Mesodermal cell (in vitro differentiated cells): ENCODE results near the gene TOMM22.

Source experiments
- H3K27ac ChIP-seq: 2 replicates; pipeline ENCODE4 v1.7.0; 2013; ENCODE audit warnings: mild to moderate bottlenecking, low read depth, low read length, moderate library complexity; ENCODE audit not compliant: severe bottlenecking
- H3K36me3 ChIP-seq: 2 replicates; pipeline ENCODE4 v1.7.1; 2013; ENCODE audit warnings: mild to moderate bottlenecking, low read length, moderate library complexity; ENCODE audit not compliant: control insufficient read depth, insufficient read depth
- H3K4me1 ChIP-seq: one replicate; pipeline ENCODE4 v1.7.1; 2013; ENCODE audit warnings: mild to moderate bottlenecking, low read length; ENCODE audit not compliant: insufficient read depth, control insufficient read depth, poor library complexity, severe bottlenecking
- H3K4me3 ChIP-seq: 2 replicates; pipeline ENCODE4 v1.7.0; 2013; ENCODE audit warnings: low read length, control low read depth, mild to moderate bottlenecking; ENCODE audit not compliant: insufficient read depth, poor library complexity, severe bottlenecking; ENCODE audit errors: extremely low read depth
- H3K9me3 ChIP-seq: 2 replicates; pipeline ENCODE4 v1.7.1; 2013; ENCODE audit warnings: mild to moderate bottlenecking, low read length, moderate library complexity; ENCODE audit not compliant: control insufficient read depth
- WGBS, 2 experiments: methylation state at CpG; one replicate each; pipeline ENCODE4 v1.1.5; 2013; ENCODE audit warnings: missing lambda C conversion rate in 2 of 2; ENCODE audit not compliant: insufficient coverage in 2 of 2; 5-methylcytosine and 5-hydroxymethylcytosine counted together

The TOMM22 gene

DNA sequence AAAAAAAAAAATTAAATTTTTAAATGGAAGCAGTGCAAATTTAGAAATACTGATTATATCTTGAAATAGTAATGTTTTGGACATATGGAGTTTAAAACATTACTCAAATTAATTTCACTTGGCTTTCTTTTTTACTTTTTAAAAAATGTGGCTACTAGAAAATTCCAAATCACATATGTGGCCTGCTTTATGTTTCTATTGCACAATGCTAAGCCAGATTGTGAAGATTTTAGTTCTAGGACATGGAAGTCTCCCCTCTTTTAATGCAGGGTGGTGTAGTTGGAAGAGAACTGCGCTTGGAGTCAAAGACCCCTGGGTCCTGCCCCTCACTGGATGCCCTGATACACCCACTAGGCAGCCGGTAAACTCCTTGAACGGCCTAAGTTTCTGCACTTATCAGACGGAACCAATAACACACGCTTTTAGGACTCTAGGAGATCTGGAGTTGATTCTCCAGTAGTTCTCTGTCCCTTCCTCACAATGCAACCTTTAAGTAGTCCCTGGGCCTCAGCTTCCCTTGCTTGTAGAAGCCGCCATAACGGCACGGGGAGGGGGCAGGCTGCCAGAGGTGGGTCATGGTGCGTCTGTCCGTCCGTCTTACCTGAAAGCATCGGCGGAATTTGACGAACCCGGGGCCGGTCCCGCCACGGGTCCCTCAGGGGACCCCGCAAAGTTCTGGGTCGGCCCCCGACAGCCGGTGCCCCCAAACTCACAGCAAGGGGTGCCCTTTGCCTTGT, 26.1 kb upstream of the TOMM22 start:
- 6 to 7% methylated on average over 14 to 19 of the region's 22 CpGs for WGBS, 2 experiments
- H3K4me3 ChIP-seq, result peak overlapping the region; percentile 87
- no peaks in the 10 kb centered on the region for H3K4me1 ChIP-seq
- H3K9me3 ChIP-seq, result no peaks in the 10 kb centered on the region
- no peaks in the 10 kb centered on the region for H3K36me3 ChIP-seq
- H3K27ac ChIP-seq, result peak overlapping the region; percentile 97

DNA sequence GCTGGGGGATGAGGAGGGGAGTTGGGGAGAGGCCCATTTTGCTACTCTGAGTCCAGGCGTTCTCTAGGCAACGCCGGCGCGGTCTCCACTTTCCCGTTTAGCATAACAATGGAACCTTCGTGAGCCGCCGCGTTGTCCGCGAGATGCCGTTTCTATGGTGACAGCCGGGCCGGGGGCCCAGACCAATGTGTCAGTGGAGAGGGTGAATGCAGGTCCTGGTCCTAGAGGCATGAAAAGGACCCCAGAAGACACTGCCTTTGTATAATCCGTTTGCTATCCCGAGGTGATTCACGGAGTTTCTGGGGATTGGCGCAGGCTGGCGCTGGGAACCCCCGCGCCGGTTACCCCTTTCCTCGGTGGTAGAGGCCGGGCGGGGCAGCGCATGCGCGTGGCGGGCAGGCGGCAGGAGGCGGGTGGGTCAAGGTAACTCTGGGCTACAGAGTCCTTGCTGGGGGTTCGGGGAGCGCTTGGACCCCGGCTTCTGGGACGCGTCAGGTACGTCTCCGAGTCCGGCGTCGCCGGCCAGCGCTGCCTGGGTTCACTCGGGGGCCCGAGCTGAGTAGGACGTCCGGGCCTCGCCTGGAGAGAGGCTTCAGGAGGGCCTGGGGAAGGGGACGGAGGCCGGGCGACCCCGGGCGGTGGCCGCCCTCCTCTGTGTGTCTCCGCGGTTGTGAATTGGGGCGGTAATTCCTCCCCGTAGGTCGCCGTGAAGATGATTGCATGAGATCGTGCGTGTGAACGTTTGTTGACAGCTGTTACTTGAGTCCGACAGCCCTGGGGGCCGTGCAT, 25.3 kb upstream of the TOMM22 start, which contains the start of the genes CBY1 and FAM227A:
TSS of gene CBY1 (plus strand) at position 383 of the 789 bp plus-strand sequence. CDS start 11,417 bp downstream, outside the sequence.
TSS of gene FAM227A (minus strand) at position 137 of the 789 bp plus-strand sequence. CDS start 6,224 bp downstream, outside the sequence.
- H3K4me3 ChIP-seq, result peak within 1 kb of the TSS; percentile 87
- H3K27ac ChIP-seq, result peak within 1 kb of the TSS; percentile 97
- no peaks in the 10 kb centered on the region for H3K4me1 ChIP-seq
- peaks cover 6% of the 10 kb centered on the region for H3K36me3 ChIP-seq
- WGBS, 2 experiments, result 0 to 1% methylated on average over 40 to 47 of the region's 66 CpGs
- H3K9me3 ChIP-seq, result no peaks in the 10 kb centered on the region

DNA sequence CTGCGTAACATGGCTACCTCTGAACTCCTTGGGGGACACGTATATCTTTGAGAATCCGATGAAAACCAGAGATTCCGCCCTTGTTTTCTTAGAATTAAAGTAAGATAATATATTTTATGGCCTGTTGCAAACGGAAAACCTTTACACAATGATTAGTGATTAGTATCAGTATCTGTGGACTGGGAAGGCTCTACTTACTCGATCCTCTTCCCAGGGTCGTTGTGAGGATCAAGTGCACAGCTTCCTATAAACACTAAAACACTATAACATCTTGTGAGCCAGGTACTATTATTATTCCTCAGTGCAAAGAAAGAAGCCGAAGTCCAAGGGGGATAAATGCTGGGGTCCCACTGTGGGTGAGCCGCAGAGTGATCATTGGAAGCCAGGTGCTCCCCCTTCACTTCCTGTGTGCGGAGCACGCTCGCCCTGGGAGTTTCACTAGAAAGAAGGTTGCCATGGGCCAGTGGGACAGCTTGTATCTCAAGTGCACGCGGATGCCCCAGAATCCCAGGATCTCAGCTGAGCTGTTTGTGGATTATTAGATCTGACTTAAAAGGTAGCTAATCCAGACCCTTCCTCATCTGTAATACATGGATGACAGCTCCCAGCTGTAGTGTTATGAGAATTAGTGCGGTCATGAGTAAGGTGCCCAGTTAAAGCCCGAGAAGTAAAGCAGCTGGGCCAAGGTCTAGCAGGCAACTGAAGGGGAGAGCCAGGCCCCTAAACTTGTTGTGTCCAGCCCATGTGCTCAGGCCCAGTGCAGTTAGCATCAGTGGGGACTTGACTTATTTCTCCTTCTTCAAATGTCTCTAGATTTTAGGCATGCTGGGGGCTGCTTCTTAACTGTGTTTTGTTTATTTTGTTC, 24.5 kb upstream of the TOMM22 start:
- H3K4me1 ChIP-seq, result no peaks in the 10 kb centered on the region
- peaks cover 10% of the 10 kb centered on the region for H3K36me3 ChIP-seq
- peak overlapping the region; percentile 87 for H3K4me3 ChIP-seq
- WGBS, 2 experiments, result 22 to 28% methylated on average over 11 to 13 of the region's 16 CpGs
- H3K27ac ChIP-seq, result no peak overlapping the region
- H3K9me3 ChIP-seq, result no peaks in the 10 kb centered on the region

DNA sequence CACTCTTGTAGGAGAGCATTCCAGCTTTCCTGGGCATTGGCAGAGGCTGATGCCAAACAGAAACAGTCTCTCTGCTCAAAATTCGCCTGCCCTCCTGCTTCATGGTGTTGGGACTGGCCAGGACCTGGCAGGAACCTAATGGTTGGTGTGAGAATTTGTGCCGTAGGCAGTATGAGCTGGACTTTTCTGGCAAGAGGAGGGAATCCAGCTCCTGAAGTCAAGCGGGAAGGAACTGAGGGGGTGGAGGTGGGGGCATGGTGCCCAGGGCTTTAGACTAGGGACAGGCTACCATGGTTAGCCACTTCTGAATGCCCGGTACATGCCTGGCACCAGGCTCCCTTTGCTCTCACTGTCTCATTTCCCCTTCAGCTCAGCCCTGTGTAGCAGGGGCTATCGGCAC, 6.9 kb upstream of the TOMM22 start:
- H3K9me3 ChIP-seq, result no peaks in the 10 kb centered on the region
- 94 to 98% methylated on average over 5 of the region's 5 CpGs for WGBS, 2 experiments
- no peaks in the 10 kb centered on the region for H3K4me1 ChIP-seq

DNA sequence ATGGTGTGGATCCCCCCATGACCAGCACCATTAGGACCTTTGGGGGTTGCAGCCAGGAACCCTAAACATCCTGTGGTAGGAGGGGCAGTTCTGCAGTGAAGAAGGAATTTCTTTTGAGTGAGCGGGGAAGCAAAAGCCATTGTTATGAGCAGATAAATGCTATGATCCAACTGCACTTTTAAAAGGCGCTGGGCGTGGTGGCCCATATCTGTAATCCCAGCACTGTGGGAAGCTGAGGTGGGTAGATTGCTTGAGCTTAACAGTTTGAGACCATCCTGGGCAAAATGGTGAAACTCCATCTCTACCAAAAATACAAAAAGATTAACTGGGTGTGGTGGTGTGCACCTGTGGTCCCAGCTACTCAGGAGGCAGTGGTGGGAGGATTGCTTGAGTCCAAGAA, 5.9 kb upstream of the TOMM22 start:
- Histone ChIP-seq H3K4me3 (no peak overlapping the region), H3K36me3 (peaks cover 22% of the 10 kb centered on the region), H3K27ac (no peak overlapping the region), H3K9me3 (no peaks in the 10 kb centered on the region), H3K4me1 (no peaks in the 10 kb centered on the region)
- WGBS, 2 experiments, result 88 to 100% methylated on average over 3 of the region's 3 CpGs

More for the DNA sequence above, 6.9 kb upstream of the TOMM22 start:
- Histone ChIP-seq H3K27ac (no peak overlapping the region), H3K36me3 (peaks cover 25% of the 10 kb centered on the region), H3K4me3 (no peak overlapping the region)

DNA sequence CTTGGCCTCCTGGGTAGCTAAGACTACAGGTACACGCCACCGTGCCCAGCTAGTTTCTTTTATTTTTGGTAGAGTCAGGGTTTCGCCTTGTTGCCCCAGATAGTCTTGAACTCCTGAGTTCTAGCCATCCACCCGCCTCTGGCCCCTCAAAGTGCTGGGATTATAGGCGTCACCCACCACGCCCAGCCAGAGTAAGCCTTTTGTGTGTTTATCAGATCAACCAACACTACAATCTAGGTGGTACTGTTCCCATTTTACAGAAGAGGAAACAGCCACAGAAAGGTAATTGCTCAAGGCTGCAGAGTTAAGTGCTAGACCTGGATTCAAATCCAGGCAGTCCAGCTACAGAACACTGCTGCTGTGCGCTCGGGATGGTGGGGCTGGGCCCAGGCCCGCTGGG, 3.1 kb downstream of the TOMM22 start:
- Histone ChIP-seq H3K27ac (no peak overlapping the region), H3K4me1 (no peaks in the 10 kb centered on the region), H3K4me3 (no peak overlapping the region), H3K9me3 (peaks cover 10% of the 10 kb centered on the region), H3K36me3 (peaks cover 70% of the 10 kb centered on the region)
- 93 to 100% methylated on average over 6 to 8 of the region's 9 CpGs for WGBS, 2 experiments

DNA sequence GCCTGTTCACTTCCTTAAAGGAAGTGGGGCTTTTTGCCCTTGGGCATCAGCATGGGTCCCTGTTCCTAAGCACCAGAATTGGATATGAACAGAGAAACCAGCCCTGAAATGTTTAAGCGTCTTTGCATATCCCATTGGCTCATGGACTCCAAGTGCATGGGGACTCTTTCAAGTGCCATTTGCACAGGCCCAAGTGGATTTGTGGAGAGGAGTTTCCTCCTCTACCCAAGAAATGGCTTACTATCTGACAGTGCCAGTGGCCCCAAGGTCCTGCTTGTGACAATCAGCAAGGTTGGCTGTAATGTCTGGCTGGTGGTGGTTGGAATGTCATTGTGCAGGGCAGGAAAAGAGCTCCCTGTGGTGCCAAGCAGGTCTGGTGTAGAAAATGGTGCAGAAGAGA, 4.0 kb downstream of the TOMM22 start:
- WGBS, 2 experiments, result 100% methylated on average over 1 of the region's 1 CpG; no CpG with 5 or more reads in 1 of the 2 experiments
- H3K36me3 ChIP-seq, result peaks cover 76% of the 10 kb centered on the region
- peaks cover 10% of the 10 kb centered on the region for H3K9me3 ChIP-seq
- H3K4me1 ChIP-seq, result no peaks in the 10 kb centered on the region
- H3K4me3 ChIP-seq, result no peak overlapping the region
- H3K27ac ChIP-seq, result no peak overlapping the region

DNA sequence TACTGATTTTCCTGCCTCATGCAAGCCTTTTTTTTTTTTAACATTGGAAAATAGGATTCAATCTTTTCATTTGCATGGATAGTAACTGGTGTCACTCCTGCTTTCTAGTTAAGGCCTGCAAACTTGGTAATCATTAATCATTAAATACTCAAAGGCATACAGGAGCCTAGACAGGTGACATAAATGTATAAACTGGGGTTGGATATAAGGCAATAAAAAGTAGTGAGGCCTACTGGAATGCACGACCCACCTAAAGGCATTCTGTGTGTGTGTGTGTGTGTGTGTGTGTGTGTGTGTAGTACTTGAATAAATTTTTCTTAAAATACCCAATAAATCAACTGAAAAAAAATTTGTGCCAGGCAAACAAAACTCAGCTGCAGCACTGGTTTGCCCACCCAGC, 7.9 kb downstream of the TOMM22 start:
- Histone ChIP-seq H3K36me3 (peaks cover 80% of the 10 kb centered on the region), H3K9me3 (no peaks in the 10 kb centered on the region), H3K4me3 (no peak overlapping the region), H3K4me1 (no peaks in the 10 kb centered on the region), H3K27ac (no peak overlapping the region)
- no CpG with 5 or more reads among the region's 1 CpG for whole genome bisulfite sequencing, 2 experiments

DNA sequence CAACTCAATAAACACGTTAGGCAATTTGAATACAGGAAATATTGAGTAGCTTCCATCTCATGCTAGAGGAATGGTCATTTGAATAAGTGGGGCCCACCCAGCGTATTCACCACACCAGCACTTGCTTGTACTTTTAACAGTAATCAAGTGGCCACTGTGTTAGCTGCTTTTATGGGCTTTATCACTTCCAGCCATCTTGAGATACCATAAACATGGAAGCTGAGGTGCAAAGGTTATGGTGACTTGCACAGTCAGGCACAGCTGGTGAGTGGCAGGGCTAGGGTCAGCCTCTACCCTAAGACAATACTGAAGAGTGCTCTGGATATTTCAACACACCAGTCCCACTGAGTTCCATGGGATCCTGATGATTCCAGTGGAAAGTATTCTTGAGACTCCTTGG, 12.3 kb downstream of the TOMM22 start:
- Histone ChIP-seq H3K4me1 (peaks cover 19% of the 10 kb centered on the region), H3K27ac (no peak overlapping the region), H3K4me3 (no peak overlapping the region), H3K36me3 (peaks cover 67% of the 10 kb centered on the region), H3K9me3 (no peaks in the 10 kb centered on the region)
- WGBS, 2 experiments, result no CpG with 5 or more reads among the region's 2 CpGs

DNA sequence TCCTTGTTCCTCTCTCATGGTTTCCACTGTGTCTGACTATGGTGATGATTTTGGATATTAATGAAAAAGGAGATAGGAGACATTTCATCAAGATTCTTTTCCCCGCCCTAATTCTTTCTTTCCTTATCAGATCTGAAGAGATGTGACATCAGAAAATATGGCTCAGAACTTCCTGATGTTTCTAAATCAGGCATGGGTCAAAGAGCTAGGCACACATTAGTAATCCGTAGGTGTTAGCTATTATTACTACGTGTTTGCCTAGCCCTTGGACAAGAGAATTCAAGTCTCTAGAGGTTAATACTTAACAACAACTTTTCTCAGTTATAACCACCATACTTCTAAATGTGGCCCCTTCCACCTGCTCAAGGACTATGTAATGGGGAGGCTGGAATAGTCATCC, 13.2 kb downstream of the TOMM22 start:
- Histone ChIP-seq H3K4me3 (no peak overlapping the region), H3K36me3 (peaks cover 66% of the 10 kb centered on the region), H3K27ac (no peak overlapping the region), H3K4me1 (peaks cover 23% of the 10 kb centered on the region), H3K9me3 (no peaks in the 10 kb centered on the region)
- 83% methylated on average over 2 of the region's 3 CpGs; no CpG with 5 or more reads in 1 of the 2 experiments for WGBS, 2 experiments
